HepG2 (cell line): ENCODE data around the gene TACC3. TPM values are rescaled to one million over a fixed set of nuclear protein-coding genes. Genes with fewer than 3 reads are reported as not detected.

ENCODE experiments used
- AHR ChIP-seq: IDR thresholded peaks from 2 replicates; pipeline ENCODE4 v1.6.1; 2018; ENCODE audit warnings: missing genetic modification reagents, missing compliant biosample characterization
- CHD2 ChIP-seq: IDR thresholded peaks from 2 replicates; pipeline ENCODE4 v1.6.1; 2011; ENCODE audit warnings: low read depth, low read length, improper control_type of control experiment
- DNMT3B ChIP-seq: conservative IDR thresholded peaks from 2 replicates; pipeline ENCODE4 v1.6.1; 2016; ENCODE audit warnings: missing biosample characterization, control low read depth
- ERF ChIP-seq: IDR thresholded peaks from 2 replicates; pipeline ENCODE4 v1.6.1; 2018; ENCODE audit warnings: missing biosample characterization, missing genetic modification reagents
- ETV6 ChIP-seq: sonication (generic); formaldehyde crosslinking; conservative IDR thresholded peaks from 2 replicates; pipeline ENCODE4 v1.4.0; 2020; ENCODE audit warnings: missing genetic modification reagents
- FOXO1 ChIP-seq: sonication (generic); formaldehyde crosslinking; IDR thresholded peaks from 2 replicates; pipeline ENCODE4 v1.4.0; 2020; ENCODE audit warnings: missing genetic modification reagents
- GABPA ChIP-seq, 2 experiments: IDR thresholded peaks; 2 replicates each; pipeline ENCODE4 v1.6.1; 2011 to 2016; ENCODE audit warnings: low read depth in 2 of 2, low read length in 1 of 2, missing biosample characterization in 1 of 2, missing genetic modification characterization in 1 of 2
- HIC2 ChIP-seq: sonication (generic); formaldehyde crosslinking; IDR thresholded peaks from 2 replicates; pipeline ENCODE4 v1.9.0; 2022; ENCODE audit warnings: low read depth, missing genetic modification reagents
- NCOR1 ChIP-seq: fragments of 200-600 bp; sonication (generic); IDR thresholded peaks from 2 replicates; pipeline ENCODE4 v1.7.0; 2017; ENCODE audit warnings: antibody characterized with exemption, low read length, borderline replicate concordance
- RFXAP ChIP-seq: sonication (generic); formaldehyde crosslinking; IDR thresholded peaks from 2 replicates; pipeline ENCODE4 v1.4.0; 2020; ENCODE audit warnings: missing genetic modification reagents, borderline replicate concordance
- RXRB ChIP-seq: IDR thresholded peaks from 2 replicates; pipeline ENCODE4 v1.6.1; 2016; ENCODE audit warnings: borderline replicate concordance, missing genetic modification reagents, missing compliant biosample characterization
- SKI ChIP-seq: fragments of 450-650 bp; IDR thresholded peaks from one replicate; pipeline ENCODE4 v1.6.1; 2018; ENCODE audit warnings: mild to moderate bottlenecking; ENCODE audit not compliant: partially characterized antibody
- TFAP4 ChIP-seq: sonication (generic); IDR thresholded peaks from 2 replicates; pipeline ENCODE4 v1.6.1; 2016; ENCODE audit warnings: low read depth, borderline replicate concordance
- ZBTB33 ChIP-seq: sonication (generic); formaldehyde crosslinking; IDR thresholded peaks from 2 replicates; pipeline ENCODE4 v1.4.0; 2020; ENCODE audit warnings: missing genetic modification reagents
- ZBTB39 ChIP-seq: sonication (generic); formaldehyde crosslinking; IDR thresholded peaks from 2 replicates; pipeline ENCODE4 v1.5.0; 2020; ENCODE audit warnings: missing genetic modification reagents
- ZBTB7B ChIP-seq: sonication (generic); formaldehyde crosslinking; IDR thresholded peaks from 2 replicates; pipeline ENCODE4 v1.4.0; 2020; ENCODE audit warnings: missing genetic modification reagents
- ZNF142 ChIP-seq: sonication (generic); formaldehyde crosslinking; IDR thresholded peaks from 2 replicates; pipeline ENCODE4 v1.4.0; 2020; ENCODE audit warnings: missing genetic modification reagents
- polyA plus RNA-seq, 8 experiments: library from polyadenylated mRNA; depleted of rRNA in 3 of 8; stranded (reverse) in 7 of 8; unstranded in 1 of 8; fragments of >200 nt; fragmentation: Illumina TruSeq in 4 of 8; extraction: Trizol in 4 of 8; gene quantifications; 2 replicates each; pipeline versions ENCODE4 v1.2.1 to v1.2.3, GENCODE V29; 2011 to 2016; ENCODE audit warnings: low read depth in 4 of 8, missing spikeins in 1 of 8, mixed read lengths in 1 of 8; ENCODE audit not compliant: insufficient read depth in 1 of 8
- total RNA-seq, 5 experiments: library from RNA; depleted of rRNA; stranded (reverse); fragments of >200 nt; fragmentation: Illumina TruSeq; extraction: Trizol; gene quantifications; 2 replicates each; pipeline ENCODE4 v1.2.3, GENCODE V29; 2016; ENCODE audit warnings: low read depth in 1 of 5

TACC3 gene
- total and polyA plus RNA-seq, 2 of the 13 experiments (the other 11 are each of a cell fraction or from before 2014, with no cell fraction given): 20.3 to 21.2 TPM

- 0 out of 2 replicates have a peak, but pooled peaks have one; percentile 41 for TF ChIP-seq ZNF142 (CRISPR knock-in tag)
- TF ChIP-seq AHR (CRISPR knock-in tag): 0 out of 2 replicates have a peak, but pooled peaks have one; percentile 4
- no peak for TF ChIP-seq GABPA (IDR thresholded peaks at IDR 0.05; ENCODE audit: low read depth, low read length)
- no peak for TF ChIP-seq GABPA (CRISPR knock-in tag; IDR thresholded peaks at IDR 0.05; ENCODE audit: low read depth)
- peak; percentile 9 for TF ChIP-seq SKI
- peak; percentile 64 for TF ChIP-seq ERF (CRISPR knock-in tag)
- no peak for TF ChIP-seq ETV6 (CRISPR knock-in tag)
- TF ChIP-seq ZBTB39 (CRISPR knock-in tag): no peak
- TF ChIP-seq HIC2: peak; percentile 91
- peak; percentile 84 for TF ChIP-seq ZBTB33 (CRISPR knock-in tag)
- peak; percentile 22; the same call in 1 of the 2 replicates for TF ChIP-seq CHD2
- TF ChIP-seq TFAP4: peak; percentile 81; the same call in 1 of the 2 replicates
- peak; percentile 99 for TF ChIP-seq ZBTB7B (CRISPR knock-in tag)
- peak; percentile 33; the same call in 1 of the 2 replicates for TF ChIP-seq RFXAP
- no peak for TF ChIP-seq DNMT3B (CRISPR knock-in tag)
- peak; percentile 63; the same call in 1 of the 2 replicates for TF ChIP-seq FOXO1
- TF ChIP-seq NCOR1: no peak
- peak; percentile 69 for TF ChIP-seq RXRB
These were observed 25.0 kb downstream of the TACC3 start (continued) for GRCh38 chr4:1746265-1746691.
